Smooth muscle cell of the coronary artery (primary cell): ENCODE data around the gene ASXL2. TPM values are rescaled to one million over a fixed set of nuclear protein-coding genes. Genes with fewer than 3 reads are reported as not detected.

Experiments used
- total RNA-seq: library from RNA; depleted of rRNA; stranded (reverse); fragments of >200 nt; gene quantifications from 2 replicates; pipeline ENCODE4 v1.2.3, GENCODE V29; 2014; ENCODE audit warnings: low replicate concordance

The ASXL2 gene
- total RNA-seq = 3.2 and 15.2 TPM in 2 replicates

GRCh38 chr2:25878361-25879132 is at the start of gene ASXL2:
Gene ASXL2, minus strand, starts transcription at chr2:25878487. Its CDS starts 265 bp downstream, at chr2:25878222.

Other genes starting within 250 kb of the ASXL2 start
- gene DTNB, start 204.9 kb downstream of the ASXL2 start, total RNA-seq = 3.9 and 4.7 TPM in 2 replicates
- gene KIF3C, start 104.0 kb upstream of the ASXL2 start, total RNA-seq = 9.6 and 12.3 TPM in 2 replicates
- 115 and 320 TPM in 2 replicates for gene RAB10, start 155.6 kb upstream of the ASXL2 start, total RNA-seq